GM23248 (cell line): ENCODE results near the gene STK17B.

Experiments
- EZH2 ChIP-seq: fragments of 200-600 bp; sonication (generic); IDR thresholded peaks from 2 replicates; pipeline ENCODE4 v1.6.1; 2018; ENCODE audit warnings: antibody characterized with exemption, mild to moderate bottlenecking; ENCODE audit not compliant: insufficient read depth, poor library complexity, severe bottlenecking
- EZH2phosphoT487 ChIP-seq: fragments of 200-600 bp; sonication (generic); IDR thresholded peaks from 2 replicates; pipeline ENCODE4 v1.6.1; 2018; ENCODE audit warnings: antibody characterized with exemption, moderate library complexity, mild to moderate bottlenecking, low read depth; ENCODE audit not compliant: insufficient read depth

GRCh38 chr2:196214156-196214555 is 42.8 kb upstream of the STK17B start:
- TF ChIP-seq EZH2phosphoT487 (no peak), EZH2 (no peak)
